Thyroid gland (tissue), 4 donors: ENCODE results near the gene FHIT. TPM values are rescaled to one million over a fixed set of nuclear protein-coding genes. Genes with fewer than 3 reads are reported as not detected.

Experiments
- DNase-seq, 2 donors: peaks; one replicate each; pipeline ENCODE4 v3.0.0-alpha.2; 2019
- H3K27ac ChIP-seq, 3 donors: fragments of 200-600 bp; sonication (generic); 1 replicate in 2 of 3; 2 replicates in 1 of 3; pipeline ENCODE4 v1.5.1; 2016 to 2019; ENCODE audit warnings: mild to moderate bottlenecking in 1 of 3, moderate library complexity in 1 of 3
- H3K27me3 ChIP-seq: fragments of 200-600 bp; sonication (generic); one replicate; pipeline ENCODE4 v1.5.1; 2019
- H3K36me3 ChIP-seq, 2 donors: fragments of 200-600 bp; sonication (generic); one replicate each; pipeline ENCODE4 v1.5.1; 2016 to 2019
- H3K4me1 ChIP-seq, 2 donors: fragments of 200-600 bp; sonication (generic); one replicate each; pipeline ENCODE4 v1.5.1; 2017 to 2019
- H3K4me3 ChIP-seq, 3 donors: fragments of 200-600 bp; sonication (generic); replicated peaks in 1 of 3; 1 replicate in 2 of 3; 2 replicates in 1 of 3; pipeline ENCODE4 v1.5.1; 2016; ENCODE audit warnings: mild to moderate bottlenecking in 1 of 3
- H3K9me3 ChIP-seq: fragments of 200-600 bp; sonication (generic); one replicate; pipeline ENCODE4 v1.5.1; 2017
- POLR2A ChIP-seq, 2 donors: fragments of 450-650 bp; IDR thresholded peaks; one replicate each; pipeline ENCODE4 v1.6.1; 2017; ENCODE audit warnings: antibody characterized with exemption in 2 of 2, mild to moderate bottlenecking in 2 of 2, moderate library complexity in 1 of 2
- WGBS, 2 donors: methylation state at CpG; one replicate each; pipeline ENCODE4 v1.1.5; 2017; 5-methylcytosine and 5-hydroxymethylcytosine counted together
- intact Hi-C: fragments of 100-400 bp; cut with DNase I; formaldehyde crosslinking; loops from one replicate; pipeline ENCODE4 v1.15.1; 2023
- total RNA-seq, 4 donors: library from RNA; depleted of rRNA; stranded (reverse); fragments of >200 nt; gene quantifications; one replicate each; pipeline ENCODE4 v1.2.3, GENCODE V29; 2016
- TF ChIP-seq, protein P1 (sequence below), 6 experiments: fragments of 200-600 bp in 3 of 6; fragments of 450-650 bp in 3 of 6; sonication (generic) in 3 of 6; IDR thresholded peaks; one replicate each; pipeline ENCODE4 v1.5.1; 2016 to 2019; ENCODE audit warnings: antibody characterized with exemption in 6 of 6, mild to moderate bottlenecking in 2 of 6, inconsistent platforms in 1 of 6, moderate library complexity in 1 of 6

FHIT gene
- total RNA-seq, 4 donors from 2014 or later: 12.2 to 18.9 (median 16.2) TPM

- DNase-seq: no peak
These were observed 49.2 kb downstream of the FHIT start for GRCh38 chr3:61202086-61202485.

GRCh38 chr3:61201071-61201470 is 50.2 kb downstream of the FHIT start:
- no peaks in the 10 kb centered on the region for H3K36me3 ChIP-seq
- H3K4me3 ChIP-seq: no peak overlapping the region
- DNase-seq: no peak
- no peak overlapping the region for H3K27ac ChIP-seq
- 87 to 91% methylated on average over 3 of the region's 3 CpGs for WGBS, 2 donors
- H3K9me3 ChIP-seq: no peaks in the 10 kb centered on the region
- no peaks in the 10 kb centered on the region for H3K4me1 ChIP-seq
- H3K27me3 ChIP-seq: no peaks in the 10 kb centered on the region
- TF ChIP-seq, protein P1, sequence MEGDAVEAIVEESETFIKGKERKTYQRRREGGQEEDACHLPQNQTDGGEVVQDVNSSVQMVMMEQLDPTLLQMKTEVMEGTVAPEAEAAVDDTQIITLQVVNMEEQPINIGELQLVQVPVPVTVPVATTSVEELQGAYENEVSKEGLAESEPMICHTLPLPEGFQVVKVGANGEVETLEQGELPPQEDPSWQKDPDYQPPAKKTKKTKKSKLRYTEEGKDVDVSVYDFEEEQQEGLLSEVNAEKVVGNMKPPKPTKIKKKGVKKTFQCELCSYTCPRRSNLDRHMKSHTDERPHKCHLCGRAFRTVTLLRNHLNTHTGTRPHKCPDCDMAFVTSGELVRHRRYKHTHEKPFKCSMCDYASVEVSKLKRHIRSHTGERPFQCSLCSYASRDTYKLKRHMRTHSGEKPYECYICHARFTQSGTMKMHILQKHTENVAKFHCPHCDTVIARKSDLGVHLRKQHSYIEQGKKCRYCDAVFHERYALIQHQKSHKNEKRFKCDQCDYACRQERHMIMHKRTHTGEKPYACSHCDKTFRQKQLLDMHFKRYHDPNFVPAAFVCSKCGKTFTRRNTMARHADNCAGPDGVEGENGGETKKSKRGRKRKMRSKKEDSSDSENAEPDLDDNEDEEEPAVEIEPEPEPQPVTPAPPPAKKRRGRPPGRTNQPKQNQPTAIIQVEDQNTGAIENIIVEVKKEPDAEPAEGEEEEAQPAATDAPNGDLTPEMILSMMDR (IDR thresholded peaks at IDR 0.05): no peak
- no peak for TF ChIP-seq POLR2A (IDR thresholded peaks at IDR 0.05)
- intact Hi-C loops: no loop called here

More at GRCh38 chr3:61202086-61202485, 49.2 kb downstream of the FHIT start:
- WGBS, 2 donors: 86 to 98% methylated on average over 15 to 17 of the region's 17 CpGs
- intact Hi-C loops: no loop called here
- no peak for TF ChIP-seq POLR2A (IDR thresholded peaks at IDR 0.05)
- TF ChIP-seq, protein P1 (IDR thresholded peaks at IDR 0.05): no peak
- Histone ChIP-seq H3K9me3 (no peaks in the 10 kb centered on the region), H3K4me3 (no peak overlapping the region), H3K4me1 (no peaks in the 10 kb centered on the region), H3K36me3 (no peaks in the 10 kb centered on the region), H3K27ac (no peak overlapping the region), H3K27me3 (no peaks in the 10 kb centered on the region)

DNA sequence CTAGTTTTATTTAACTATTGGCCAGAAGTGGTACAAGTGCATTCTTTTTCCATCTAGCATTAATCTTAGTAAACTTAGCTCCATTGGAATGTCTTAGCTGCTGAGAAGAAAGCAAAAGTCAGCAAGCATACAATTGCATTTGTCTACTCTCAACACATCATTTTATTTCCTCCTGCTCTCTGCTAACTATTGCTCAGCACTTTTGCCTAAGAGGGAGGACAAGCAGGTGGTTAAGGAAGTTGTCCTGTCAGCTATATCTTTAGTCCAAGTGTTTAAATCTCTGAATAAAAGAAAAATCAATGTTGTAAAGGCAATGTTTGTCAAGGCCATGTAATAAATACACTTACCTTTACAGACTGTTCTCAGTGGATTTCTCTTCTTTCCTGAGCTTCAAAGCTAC is 51.0 kb downstream of the FHIT start:
- DNase-seq: no peak
- no peaks in the 10 kb centered on the region for H3K9me3 ChIP-seq
- no peak for TF ChIP-seq POLR2A (IDR thresholded peaks at IDR 0.05)
- TF ChIP-seq, protein P1 (IDR thresholded peaks at IDR 0.05): no peak
- no peaks in the 10 kb centered on the region for H3K36me3 ChIP-seq
- no peaks in the 10 kb centered on the region for H3K27me3 ChIP-seq
- no peaks in the 10 kb centered on the region for H3K4me1 ChIP-seq
- no peak overlapping the region for H3K4me3 ChIP-seq
- intact Hi-C loops: no loop called here
- H3K27ac ChIP-seq: no peak overlapping the region

DNA sequence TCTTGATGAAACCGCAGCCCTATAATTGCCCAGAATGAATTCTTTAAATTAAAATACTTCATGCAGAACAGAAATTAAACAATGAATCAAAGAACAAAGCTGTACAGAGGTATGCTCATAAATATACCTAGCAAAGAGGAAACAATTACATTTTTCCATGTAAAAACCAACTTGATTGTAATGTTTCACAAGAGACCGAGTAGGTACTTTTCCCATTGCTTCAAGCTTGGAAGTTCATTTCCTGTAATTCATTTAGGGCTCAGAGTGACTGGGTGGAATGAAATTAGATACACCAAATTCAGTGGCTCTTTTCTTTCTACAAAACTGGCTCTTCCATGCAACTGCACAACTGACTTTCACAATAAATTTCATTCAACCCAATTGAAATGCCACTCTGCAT is 51.4 kb downstream of the FHIT start:
- intact Hi-C loops: no loop called here
- no peak for DNase-seq
- WGBS, 2 donors: 83 to 89% methylated on average over 2 of the region's 2 CpGs

DNA sequence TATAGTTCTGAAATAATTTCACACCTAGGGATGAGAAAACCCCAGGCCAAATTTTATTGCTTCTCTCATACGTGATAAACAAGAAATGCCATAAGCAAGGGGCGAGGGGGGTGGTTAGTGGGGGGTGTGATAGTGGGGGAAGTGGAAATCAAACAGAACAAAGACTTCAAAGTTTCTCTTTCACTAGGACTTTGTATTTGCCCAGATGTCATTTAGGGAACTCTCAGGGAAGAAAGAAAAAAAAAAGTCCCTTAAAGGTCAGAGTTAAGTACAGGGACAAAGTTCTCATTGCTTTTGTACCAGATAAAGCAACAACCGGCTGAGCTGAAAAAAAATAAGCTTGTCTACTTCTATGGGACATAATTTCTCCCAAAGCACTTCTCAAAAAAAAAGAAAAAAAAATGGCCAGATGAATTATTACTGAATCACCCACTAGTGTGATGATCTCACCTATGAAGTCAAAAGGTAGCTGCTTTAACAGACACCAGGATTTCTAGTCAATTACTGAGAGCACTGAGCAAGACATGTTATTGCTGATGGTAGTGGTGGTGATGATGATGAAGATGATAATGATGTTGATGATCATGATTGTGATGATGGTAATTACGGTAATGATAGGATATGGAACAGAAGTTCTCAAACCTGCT is 56.2 kb downstream of the FHIT start:
- H3K36me3 ChIP-seq: no peaks in the 10 kb centered on the region
- no peak for DNase-seq
- no peaks in the 10 kb centered on the region for H3K27me3 ChIP-seq
- no peaks in the 10 kb centered on the region for H3K4me1 ChIP-seq
- intact Hi-C loops: no loop called here
- H3K9me3 ChIP-seq: no peaks in the 10 kb centered on the region
- WGBS, 2 donors: 85% methylated on average over 4 of the region's 4 CpGs
- no peak overlapping the region for H3K4me3 ChIP-seq
- H3K27ac ChIP-seq: no peak overlapping the region
- no peak for TF ChIP-seq POLR2A (IDR thresholded peaks at IDR 0.05)
- TF ChIP-seq, protein P1 (IDR thresholded peaks at IDR 0.05): no peak

More for the DNA sequence above, 51.4 kb downstream of the FHIT start:
- Histone ChIP-seq H3K9me3 (no peaks in the 10 kb centered on the region), H3K4me1 (no peaks in the 10 kb centered on the region), H3K27ac (no peak overlapping the region), H3K4me3 (no peak overlapping the region), H3K36me3 (no peaks in the 10 kb centered on the region), H3K27me3 (no peaks in the 10 kb centered on the region)
- TF ChIP-seq, protein P1 (IDR thresholded peaks at IDR 0.05): no peak
- TF ChIP-seq POLR2A (IDR thresholded peaks at IDR 0.05): no peak
